Peyer's patch (tissue), 4 donors: ENCODE data around the gene NPAT. TPM values are rescaled to one million over a fixed set of nuclear protein-coding genes. Genes with fewer than 3 reads are reported as not detected.
"Not testable (repeated sequence)": the region's sequence is repeated elsewhere in the genome, so short reads cannot be mapped to it uniquely, and the experiment has no call there.

Experiments
- DNase-seq, 3 donors: peaks; one replicate each; pipeline ENCODE4 v3.0.0-alpha.2; 2017 to 2019
- H3K27ac ChIP-seq, 4 donors: fragments of 200-600 bp; sonication (generic); one replicate each; pipeline ENCODE4 v1.5.1; 2016 to 2019
- H3K27me3 ChIP-seq, 2 donors: fragments of 200-600 bp; sonication (generic); one replicate each; pipeline ENCODE4 v1.5.1; 2019
- H3K36me3 ChIP-seq, 3 donors: fragments of 200-600 bp; sonication (generic); one replicate each; pipeline ENCODE4 v1.5.1; 2016 to 2019
- H3K4me1 ChIP-seq, 4 donors: fragments of 200-600 bp; sonication (generic); one replicate each; pipeline ENCODE4 v1.5.1; 2016 to 2019
- H3K4me3 ChIP-seq, 4 donors: fragments of 200-600 bp; sonication (generic); 1 replicate in 3 of 4; 2 replicates in 1 of 4; pipeline ENCODE4 v1.5.1; 2016 to 2019; ENCODE audit warnings: mild to moderate bottlenecking in 1 of 4
- H3K9me3 ChIP-seq, 4 donors: fragments of 200-600 bp; sonication (generic); one replicate each; pipeline ENCODE4 v1.5.1; 2016 to 2019; ENCODE audit warnings: mild to moderate bottlenecking in 1 of 4
- POLR2A ChIP-seq, 2 donors: fragments of 450-650 bp; IDR thresholded peaks; one replicate each; pipeline ENCODE4 v1.5.1; 2017; ENCODE audit warnings: antibody characterized with exemption in 2 of 2, mild to moderate bottlenecking in 2 of 2, moderate library complexity in 2 of 2
- total RNA-seq, 4 donors: library from RNA; depleted of rRNA; stranded (reverse); fragments of >200 nt; gene quantifications; one replicate each; pipeline ENCODE4 v1.1.0, GENCODE V29; 2016
- TF ChIP-seq, protein P1 (sequence below), 6 experiments: fragments of 450-650 bp in 4 of 6; fragments of 200-600 bp in 2 of 6; sonication (generic) in 1 of 6; IDR thresholded peaks; one replicate each; pipeline ENCODE4 v1.5.1; 2017 to 2019; ENCODE audit warnings: antibody characterized with exemption in 6 of 6, mild to moderate bottlenecking in 3 of 6, moderate library complexity in 1 of 6

Gene NPAT
- total RNA-seq, 4 donors from 2014 or later: 14.4 to 48.7 (median 14.7) TPM

DNA sequence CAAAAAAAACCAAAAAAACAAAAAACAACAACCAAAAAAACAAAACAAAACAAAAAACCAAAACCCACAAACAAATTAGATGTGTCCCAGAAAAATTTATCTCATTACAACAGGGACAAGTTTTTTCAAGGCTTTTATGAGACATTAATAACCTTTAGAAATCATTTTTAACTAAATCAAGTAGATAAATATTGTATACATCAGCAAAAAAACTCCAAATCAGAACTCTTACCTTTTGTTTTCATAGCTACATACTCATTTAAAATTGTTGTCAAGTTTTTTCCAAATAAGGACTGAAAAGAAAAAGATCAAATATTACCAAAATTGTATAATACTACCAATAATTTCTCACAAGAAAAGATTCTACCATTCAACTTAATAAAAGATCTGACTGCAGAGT is 28.7 kb downstream of the NPAT start:
- Histone ChIP-seq H3K36me3 (peaks cover 0 to 39% (median 0%) of the 10 kb centered on the region in 3 donors), H3K9me3 (no peaks in the 10 kb centered on the region)
- no peak for TF ChIP-seq POLR2A (IDR thresholded peaks at IDR 0.05)
- TF ChIP-seq, protein P1, sequence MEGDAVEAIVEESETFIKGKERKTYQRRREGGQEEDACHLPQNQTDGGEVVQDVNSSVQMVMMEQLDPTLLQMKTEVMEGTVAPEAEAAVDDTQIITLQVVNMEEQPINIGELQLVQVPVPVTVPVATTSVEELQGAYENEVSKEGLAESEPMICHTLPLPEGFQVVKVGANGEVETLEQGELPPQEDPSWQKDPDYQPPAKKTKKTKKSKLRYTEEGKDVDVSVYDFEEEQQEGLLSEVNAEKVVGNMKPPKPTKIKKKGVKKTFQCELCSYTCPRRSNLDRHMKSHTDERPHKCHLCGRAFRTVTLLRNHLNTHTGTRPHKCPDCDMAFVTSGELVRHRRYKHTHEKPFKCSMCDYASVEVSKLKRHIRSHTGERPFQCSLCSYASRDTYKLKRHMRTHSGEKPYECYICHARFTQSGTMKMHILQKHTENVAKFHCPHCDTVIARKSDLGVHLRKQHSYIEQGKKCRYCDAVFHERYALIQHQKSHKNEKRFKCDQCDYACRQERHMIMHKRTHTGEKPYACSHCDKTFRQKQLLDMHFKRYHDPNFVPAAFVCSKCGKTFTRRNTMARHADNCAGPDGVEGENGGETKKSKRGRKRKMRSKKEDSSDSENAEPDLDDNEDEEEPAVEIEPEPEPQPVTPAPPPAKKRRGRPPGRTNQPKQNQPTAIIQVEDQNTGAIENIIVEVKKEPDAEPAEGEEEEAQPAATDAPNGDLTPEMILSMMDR (IDR thresholded peaks at IDR 0.05): no peak

DNA sequence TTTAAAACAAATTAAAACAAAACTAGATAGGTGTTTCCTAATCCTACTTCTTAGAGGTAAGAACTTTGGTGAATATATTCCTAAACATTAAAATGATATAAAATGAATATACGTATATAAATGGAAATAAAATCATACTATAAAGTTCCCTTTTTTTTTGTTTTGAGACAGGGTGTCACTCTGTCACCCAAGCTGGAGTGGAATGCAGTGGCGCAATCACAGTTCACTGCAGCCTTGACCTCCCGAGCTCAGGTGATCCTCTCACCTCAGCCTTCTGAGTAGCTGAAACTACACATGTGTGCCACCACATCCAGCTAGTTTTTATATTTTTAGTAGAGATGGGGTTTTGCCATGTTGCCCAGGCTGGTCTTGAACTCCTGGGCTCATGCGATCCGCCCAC is 44.9 kb downstream of the NPAT start:
- TF ChIP-seq POLR2A (IDR thresholded peaks at IDR 0.05): no peak
- TF ChIP-seq, protein P1 (IDR thresholded peaks at IDR 0.05): no peak
- no peak overlapping the region for H3K4me3 ChIP-seq
- H3K36me3 ChIP-seq: peaks cover 0 to 73% (median 0%) of the 10 kb centered on the region in 3 donors
- H3K4me1 ChIP-seq: no peaks in the 10 kb centered on the region
- no peaks in the 10 kb centered on the region for H3K9me3 ChIP-seq
- no peak overlapping the region for H3K27ac ChIP-seq
- DNase-seq: no peak
- H3K27me3 ChIP-seq: no peaks in the 10 kb centered on the region

More for the DNA sequence above, 28.7 kb downstream of the NPAT start:
- H3K27me3 ChIP-seq: no peaks in the 10 kb centered on the region
- H3K4me3 ChIP-seq: no peak overlapping the region
- DNase-seq: no peak
- no peaks in the 10 kb centered on the region for H3K4me1 ChIP-seq
- H3K27ac ChIP-seq: no peak overlapping the region

DNA sequence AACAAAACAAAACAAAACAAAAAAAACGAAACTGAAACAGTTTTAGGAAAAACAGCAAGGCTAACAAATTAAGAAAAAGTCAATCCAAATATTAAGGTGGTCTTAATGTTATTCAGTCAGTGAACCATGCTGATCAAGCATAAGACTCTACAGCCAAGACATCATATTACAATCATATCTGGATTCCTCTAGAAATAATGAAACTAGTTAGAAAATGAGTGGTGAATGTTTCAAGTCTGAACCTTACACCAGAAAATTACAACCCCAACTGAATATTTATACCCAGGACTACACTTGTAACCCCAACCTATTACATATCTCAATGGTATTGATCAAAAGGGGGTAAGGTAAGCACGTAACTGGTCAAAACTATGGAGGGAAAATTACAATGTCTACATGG is 52.3 kb downstream of the NPAT start:
- H3K4me3 ChIP-seq: no peak overlapping the region
- no peaks in the 10 kb centered on the region for H3K4me1 ChIP-seq
- no peak for TF ChIP-seq POLR2A (IDR thresholded peaks at IDR 0.05)
- TF ChIP-seq, protein P1 (IDR thresholded peaks at IDR 0.05): no peak
- no peak for DNase-seq
- peaks cover 0 to 65% (median 0%) of the 10 kb centered on the region in 3 donors for H3K36me3 ChIP-seq
- no peak overlapping the region for H3K27ac ChIP-seq
- no peaks in the 10 kb centered on the region for H3K27me3 ChIP-seq
- no peaks in the 10 kb centered on the region for H3K9me3 ChIP-seq

DNA sequence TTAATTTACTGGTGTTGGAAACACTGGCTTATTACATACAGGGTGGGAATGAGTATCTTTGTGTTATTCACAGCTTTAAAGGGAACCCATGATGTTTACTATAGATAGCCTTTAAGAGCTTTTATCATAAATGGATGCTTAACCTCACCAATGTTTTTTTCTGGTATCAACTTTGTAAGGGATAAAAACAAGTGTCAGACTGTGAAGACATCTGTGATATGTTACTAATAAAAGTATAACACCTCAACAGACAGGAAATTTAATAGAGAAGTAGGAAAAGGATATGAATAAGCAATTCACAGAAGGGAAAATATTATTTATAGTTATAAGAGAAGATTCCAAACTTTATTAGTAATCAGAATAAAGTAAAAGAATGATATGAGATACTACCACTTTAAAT is 54.8 kb downstream of the NPAT start:
- no peak for DNase-seq
- peaks cover 0 to 67% (median 0%) of the 10 kb centered on the region in 3 donors for H3K36me3 ChIP-seq

DNA sequence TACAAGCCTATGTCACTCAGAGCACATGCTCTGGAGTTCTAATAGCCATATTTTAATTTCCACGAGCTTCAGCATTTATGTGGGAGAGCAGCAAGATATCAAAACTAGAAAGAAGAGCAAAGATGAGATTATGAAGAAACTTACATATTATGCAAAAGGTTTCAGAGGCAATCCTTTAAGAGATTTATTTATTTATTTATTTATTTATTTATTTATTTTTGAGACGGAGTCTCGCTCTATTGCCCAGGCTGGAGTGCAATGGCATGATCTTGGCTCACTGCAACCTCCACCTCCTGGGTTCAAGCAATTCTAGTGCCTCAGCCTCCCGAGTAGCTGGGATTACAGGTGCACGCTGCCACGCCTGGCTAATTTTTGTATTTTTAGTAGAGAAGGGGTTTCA is 59.6 kb downstream of the NPAT start:
- not testable (repeated sequence) for H3K27ac ChIP-seq, H3K9me3 ChIP-seq, H3K4me3 ChIP-seq, H3K27me3 ChIP-seq, DNase-seq, H3K4me1 ChIP-seq
- peaks cover 0 to 88% (median 0%) of the 10 kb centered on the region in 3 donors for H3K36me3 ChIP-seq

More for the DNA sequence above, 54.8 kb downstream of the NPAT start:
- Histone ChIP-seq H3K27ac (no peak overlapping the region), H3K4me1 (no peaks in the 10 kb centered on the region), H3K4me3 (no peak overlapping the region), H3K9me3 (no peaks in the 10 kb centered on the region), H3K27me3 (no peaks in the 10 kb centered on the region)
- no peak for TF ChIP-seq POLR2A (IDR thresholded peaks at IDR 0.05)
- TF ChIP-seq, protein P1 (IDR thresholded peaks at IDR 0.05): no peak

DNA sequence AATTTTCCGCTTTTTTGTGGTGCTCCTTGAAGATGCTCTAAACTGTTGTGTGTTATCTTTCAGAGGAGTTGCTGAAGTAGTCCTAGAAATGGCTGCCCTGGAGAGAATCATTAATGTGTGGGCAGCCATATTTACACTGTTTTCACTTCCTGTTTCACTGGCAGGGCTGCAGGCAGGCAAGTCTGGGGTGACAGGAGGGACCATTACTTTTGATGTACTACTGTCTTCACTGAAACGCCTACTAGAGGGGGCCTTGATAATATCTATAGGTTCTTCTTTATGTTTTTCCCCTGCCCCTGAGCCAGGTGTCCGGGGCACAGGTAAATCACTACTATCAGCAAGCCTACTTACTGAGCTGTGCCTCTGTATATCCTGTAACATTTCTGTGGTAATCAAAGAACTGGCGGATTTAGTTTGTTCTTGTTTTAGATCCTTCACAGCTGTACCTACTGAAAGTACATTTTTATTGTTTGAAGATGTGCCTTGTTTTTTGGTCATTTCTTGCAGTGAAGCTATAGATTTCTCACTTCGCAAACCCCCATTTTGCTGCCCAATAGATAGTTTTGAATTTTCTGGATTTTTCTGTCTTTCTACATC is 61.4 kb downstream of the NPAT start:
- H3K36me3 ChIP-seq: peaks cover 0 to 78% (median 0%) of the 10 kb centered on the region in 3 donors
- peak in 1 of 3 donors; percentile 43 for DNase-seq

More for the DNA sequence above, 61.4 kb downstream of the NPAT start:
- Histone ChIP-seq H3K9me3 (no peaks in the 10 kb centered on the region), H3K27ac (peak overlapping the region in 1 of 4 donors; percentile 10), H3K4me1 (no peaks in the 10 kb centered on the region), H3K27me3 (no peaks in the 10 kb centered on the region), H3K4me3 (no peak overlapping the region)
- TF ChIP-seq, protein P1 (IDR thresholded peaks at IDR 0.05): no peak
- TF ChIP-seq POLR2A (IDR thresholded peaks at IDR 0.05): no peak
